Activated gamma-delta T cell (primary cell): Measurements from ENCODE around the gene CCL3.
"Not testable (repeated sequence)": the region's sequence is repeated elsewhere in the genome, so short reads cannot be mapped to it uniquely, and the experiment has no call there.

Source experiments
- DNase-seq: peaks from one replicate; lab custom pipeline; 2025; lab: John Stamatoyannopoulos, UW

CCL3 gene

DNA sequence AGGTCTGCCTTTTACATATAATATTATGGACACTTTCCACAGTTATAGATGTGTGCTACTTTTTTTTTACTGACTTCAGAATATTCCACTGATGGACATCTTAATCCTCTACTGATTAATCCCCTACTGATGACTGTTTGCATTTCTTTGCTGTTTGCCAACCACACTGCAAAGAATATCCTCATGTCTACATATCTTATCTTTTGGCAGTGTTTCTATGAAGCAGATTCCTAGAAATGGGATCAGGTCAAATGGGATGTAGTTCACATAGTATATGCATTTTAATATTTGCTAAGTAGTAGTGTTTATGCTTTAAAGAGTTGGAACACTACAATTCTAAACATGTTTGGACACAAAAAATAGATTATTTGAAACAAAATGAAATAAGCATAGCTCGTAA, 3.2 kb downstream of the CCL3 start:
- no peak for DNase-seq

DNA sequence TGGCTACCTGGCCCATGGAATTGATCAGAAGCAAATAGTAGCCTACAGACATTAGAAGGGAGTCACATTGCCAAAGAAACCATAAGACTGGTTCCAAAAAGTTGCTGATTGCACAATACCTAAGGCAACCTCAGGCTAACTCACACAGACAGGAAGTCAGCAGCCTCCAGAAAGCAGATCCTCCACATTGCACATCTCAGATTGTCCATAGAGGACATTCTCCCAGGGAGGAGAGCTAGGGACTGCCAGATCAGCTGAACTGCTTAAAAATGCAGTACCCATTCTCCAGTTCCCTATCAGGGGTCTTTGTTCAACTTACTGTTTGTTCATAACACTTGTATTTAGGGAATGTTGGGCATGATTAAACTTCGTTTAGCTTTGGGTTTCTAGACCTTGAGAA, 4.2 kb downstream of the CCL3 start:
- DNase-seq: no peak

DNA sequence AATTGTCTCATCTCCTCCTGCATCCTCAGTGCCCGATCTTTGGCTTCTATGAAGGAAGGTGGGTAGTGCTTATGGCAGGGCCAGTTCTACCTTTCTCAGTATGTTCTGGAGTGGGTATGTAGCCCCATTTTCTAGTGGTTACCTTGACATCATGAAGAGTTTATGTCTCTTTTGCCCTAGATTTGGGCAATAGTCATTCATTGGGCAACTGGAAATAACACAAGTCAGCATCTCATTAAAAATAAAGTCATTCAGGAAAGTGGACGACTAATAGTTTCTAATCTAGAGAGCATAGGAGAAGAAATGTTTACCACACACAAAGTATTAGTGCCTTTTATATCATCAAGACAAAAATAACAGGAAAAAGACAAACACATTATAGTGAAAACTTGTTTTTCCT, 6.3 kb downstream of the CCL3 start:
- not testable (repeated sequence) for DNase-seq

DNA sequence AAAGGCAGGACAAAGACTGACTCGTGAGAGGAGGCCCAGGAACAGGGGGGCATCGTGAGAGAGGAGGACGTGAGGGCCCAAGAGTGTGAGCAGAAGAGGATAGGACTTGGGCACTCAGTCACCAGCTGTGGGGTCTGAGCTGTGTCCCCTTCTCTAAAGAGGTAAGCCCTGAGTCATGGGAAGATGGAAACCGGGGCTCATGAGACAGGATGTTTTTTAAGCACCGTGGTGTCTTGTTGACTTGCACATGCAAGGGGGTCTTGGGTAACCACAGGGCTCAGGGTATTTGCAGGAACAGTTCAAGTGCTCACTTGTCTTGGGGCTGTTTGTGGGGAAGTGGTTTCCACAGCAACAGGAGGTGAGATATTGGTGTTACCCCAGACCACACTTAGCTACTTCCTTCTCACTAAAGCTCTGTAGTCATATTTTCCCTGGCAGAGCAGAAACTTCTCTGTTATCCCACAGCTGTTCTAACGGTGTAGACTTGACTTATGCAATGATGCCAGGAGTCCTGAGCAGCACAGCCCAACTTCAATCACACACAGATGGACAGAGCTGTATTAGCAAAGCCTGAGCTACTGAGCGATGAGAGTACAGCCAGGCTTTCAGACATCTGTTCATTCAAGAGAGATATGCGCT, 7.3 kb downstream of the CCL3 start:
- not testable (repeated sequence) for DNase-seq

DNA sequence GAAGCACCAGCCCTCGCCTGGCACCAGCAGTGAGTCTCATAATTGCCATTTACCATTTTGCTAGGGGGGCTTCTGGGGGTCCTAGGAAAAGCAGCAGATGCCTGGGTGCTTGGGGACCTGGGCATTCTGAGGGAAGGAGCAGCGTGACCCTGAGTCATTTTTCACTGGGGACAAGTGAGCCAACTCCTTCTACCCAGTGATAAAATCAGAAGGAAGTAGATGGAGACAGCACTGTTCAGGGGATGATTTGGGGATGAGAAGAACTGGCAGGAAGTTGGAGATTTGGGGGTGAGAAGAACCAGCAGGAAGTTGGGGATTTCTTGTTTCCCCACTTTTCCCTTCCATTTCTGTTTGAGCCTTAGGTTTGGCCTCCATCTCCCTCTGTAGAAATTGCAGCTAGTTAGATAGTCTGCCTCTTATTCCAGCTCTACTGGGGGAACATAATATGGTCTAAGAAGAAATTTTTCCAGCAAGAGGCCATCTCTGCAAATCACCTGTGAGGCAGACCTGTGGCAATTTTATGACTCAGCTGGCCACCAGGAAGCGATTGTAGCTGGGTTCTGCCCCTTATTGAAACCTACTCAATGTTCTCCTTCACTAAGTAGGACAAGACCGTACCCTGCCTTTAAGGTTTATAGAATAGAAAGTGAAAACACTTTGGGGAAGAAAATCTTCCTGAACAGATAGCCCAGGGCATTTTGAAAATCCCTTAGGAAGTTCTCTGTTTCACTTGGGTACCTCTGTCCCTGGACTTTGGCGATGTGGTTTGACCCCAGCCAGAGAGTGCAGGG, 8.1 kb downstream of the CCL3 start:
- DNase-seq: not testable (repeated sequence)

DNA sequence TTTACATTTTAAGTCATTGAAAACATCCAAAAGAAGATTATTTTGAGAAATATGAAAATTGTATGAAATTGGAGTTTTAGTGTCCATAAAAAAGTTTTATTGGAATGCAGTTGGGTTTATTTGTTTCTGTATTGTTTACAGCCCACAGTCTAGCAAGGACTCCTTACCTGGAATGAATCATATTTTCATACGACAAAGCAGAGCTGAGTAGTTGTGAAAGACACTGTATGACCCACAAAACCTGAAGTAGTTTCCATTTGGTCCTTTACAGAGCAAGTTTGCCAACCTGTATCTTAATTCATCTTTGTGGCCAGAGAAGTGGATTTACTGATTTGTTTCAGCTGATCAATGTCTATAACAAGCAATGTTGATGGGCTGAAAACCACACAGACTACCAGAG, 15.6 kb downstream of the CCL3 start:
- DNase-seq: no peak

DNA sequence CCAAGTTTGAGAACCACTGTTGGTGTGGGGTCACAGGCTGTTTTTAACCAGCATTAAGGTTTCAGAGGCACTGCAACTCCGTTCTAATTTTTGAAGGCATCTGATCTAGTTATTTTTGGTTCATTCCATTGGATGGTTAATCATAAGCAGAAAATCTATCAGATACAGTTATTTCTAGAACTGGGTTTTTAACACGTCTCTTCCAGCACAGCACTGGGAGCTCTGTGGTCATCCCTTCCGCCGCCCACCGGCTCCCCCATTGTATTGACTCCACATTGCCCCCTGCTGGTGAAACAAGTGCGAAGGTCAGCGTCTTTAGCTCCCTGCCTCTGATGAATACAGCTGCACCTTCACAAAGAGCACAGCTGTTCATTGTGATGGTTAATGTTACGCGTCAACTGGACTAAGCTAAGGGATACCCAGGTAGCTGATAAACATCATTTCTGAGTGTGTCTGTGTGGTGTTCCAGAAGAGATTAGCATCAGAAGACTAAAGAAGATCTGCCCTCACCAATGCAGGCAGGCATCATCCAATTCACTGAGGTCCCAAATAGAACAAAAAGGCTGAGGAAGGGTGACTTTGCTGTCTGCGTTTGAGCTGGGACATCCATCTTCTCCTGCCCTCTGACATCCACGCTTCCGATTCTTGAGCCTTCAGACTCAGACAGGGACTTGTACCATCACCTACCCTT, 17.4 kb downstream of the CCL3 start:
- DNase-seq: no peak

DNA sequence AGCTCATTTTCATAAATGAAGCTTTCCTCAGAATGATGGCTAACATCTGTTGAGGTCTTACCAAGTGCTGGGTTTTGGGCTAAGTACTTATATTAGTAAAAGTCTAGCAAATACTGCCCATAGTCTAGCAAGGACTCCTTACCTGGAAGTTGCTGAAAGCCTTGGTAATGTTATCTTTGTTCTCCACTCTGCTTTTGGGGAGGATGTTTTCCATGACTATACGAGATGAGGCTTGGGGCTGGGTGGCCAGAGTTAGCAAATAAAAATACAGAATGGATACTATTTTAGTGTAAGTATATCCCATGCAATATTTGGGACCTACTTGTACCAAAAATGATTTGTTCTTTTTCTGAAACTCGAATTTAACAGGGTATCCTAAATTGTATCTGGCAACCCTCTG, 18.2 kb downstream of the CCL3 start:
- no peak for DNase-seq

DNA sequence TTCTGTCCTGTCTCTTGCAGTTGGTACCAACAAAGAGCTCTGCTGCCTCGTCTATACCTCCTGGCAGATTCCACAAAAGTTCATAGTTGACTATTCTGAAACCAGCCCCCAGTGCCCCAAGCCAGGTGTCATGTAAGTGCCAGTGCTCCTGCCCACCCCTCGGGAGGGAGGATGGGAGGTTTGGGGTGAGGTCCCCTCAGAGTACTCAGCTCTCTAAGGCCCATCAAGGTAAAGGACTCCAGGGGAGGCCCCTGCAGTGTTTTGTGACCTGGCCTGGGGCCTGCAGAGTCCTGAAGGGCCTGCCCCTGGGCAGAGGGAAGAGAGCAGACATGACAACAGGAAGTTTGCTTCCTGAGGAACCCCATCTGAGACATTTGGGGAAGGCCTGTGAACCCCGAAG, 19.5 kb downstream of the CCL3 start:
- DNase-seq: no peak

DNA sequence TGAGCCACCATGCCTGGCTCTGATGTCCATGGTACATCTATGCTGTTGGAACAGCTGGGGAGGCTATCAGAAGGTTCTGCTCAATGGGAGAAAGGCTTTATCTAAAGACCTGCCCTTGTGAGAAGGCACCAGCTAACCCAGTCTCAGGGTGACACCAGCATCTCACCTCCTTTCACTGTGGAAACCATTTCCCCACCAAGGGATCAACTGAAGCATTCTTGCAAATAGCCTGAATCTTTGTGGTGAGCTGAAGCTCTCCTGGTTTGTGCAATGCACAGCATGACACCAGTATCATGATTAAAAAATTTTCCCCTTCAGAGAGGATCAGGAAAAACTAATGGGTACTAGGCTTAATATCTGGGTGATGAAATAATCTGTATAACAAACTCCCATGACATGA, 20.8 kb downstream of the CCL3 start:
- no peak for DNase-seq

DNA sequence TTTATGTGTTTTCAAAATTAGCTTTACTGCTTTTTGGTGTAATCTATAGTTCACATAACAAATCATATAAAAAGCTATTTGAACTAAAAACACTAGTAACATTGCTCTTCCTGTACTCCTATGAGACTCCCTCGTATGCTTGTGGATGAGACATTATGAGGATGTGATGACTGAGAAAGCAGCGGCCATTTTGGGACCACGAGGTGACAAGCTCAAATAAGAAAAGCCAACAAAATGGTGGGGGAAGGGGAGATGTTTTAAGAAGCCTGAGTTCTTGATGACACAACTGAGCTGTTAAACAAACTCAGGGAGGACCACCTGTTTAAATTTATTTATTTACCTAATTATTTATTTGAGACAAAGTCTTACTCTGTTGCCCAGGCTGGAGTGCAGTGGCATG, 21.4 kb downstream of the CCL3 start:
- no peak for DNase-seq

DNA sequence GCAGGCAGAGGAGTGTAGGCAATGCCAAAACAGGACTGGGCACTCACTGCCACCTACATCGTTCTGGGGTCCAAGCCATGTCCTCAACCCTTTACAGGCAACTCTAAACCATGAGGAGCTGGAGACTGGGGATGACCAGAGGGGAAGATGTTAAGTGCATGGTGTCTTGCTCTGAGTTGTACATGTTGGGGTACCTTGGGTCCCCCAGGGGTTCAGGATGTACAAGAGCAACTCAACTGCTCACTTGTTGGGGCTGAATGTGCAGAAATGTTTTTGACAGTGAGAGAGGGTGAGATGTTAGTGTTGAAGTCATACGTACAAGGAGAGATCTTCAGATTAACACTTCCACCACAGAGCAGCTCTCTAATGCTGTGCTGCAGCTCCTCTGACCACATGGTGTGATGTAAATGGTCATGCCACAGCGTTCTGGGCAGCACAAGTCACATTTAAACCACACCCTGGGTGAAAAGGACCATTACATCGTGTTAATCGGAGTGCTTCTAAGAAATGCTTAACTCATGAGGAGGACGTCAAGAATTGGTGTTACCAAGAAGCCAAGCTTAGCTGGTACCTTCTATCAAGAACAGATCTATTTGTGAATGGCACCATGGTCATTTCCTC, 23.5 kb downstream of the CCL3 start:
- no peak for DNase-seq

DNA sequence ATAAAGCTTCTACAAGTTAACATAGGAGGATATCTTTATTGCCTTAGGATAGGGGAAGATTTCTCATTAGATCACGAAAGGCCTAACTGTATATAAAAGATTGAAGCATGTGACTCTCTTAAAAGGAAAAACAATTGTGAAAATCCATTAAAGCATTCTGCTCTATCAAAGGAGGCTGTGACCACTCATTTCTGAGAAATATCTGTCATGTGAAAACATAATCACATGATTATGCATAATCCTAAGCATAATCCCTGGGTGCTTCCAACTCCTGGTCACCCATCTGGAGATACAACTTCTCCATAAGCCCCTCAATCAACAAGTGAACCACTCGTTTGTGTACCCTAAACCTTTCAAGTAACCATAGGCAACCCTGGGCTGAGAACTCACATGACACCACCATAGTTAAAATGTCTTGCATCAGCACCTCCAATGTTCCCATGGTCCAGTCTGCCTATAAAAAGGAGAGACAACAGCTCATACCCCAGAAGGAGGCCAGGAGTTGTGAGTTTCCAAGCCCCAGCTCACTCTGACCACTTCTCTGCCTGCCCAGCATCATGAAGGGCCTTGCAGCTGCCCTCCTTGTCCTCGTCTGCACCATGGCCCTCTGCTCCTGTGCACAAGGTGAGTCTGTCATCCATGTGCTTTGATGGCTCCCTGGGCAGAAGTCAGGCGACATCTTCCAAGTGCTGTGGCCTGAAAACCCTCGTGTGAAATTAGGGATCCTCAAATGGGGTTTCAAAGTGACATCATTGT, 26.0 kb downstream of the CCL3 start, which contains the start of gene CCL18:
TSS of gene CCL18 (plus strand) at position 487 of the 756 bp plus-strand sequence. CDS start at position 558, 71 bp downstream.
- no peak for DNase-seq

DNA sequence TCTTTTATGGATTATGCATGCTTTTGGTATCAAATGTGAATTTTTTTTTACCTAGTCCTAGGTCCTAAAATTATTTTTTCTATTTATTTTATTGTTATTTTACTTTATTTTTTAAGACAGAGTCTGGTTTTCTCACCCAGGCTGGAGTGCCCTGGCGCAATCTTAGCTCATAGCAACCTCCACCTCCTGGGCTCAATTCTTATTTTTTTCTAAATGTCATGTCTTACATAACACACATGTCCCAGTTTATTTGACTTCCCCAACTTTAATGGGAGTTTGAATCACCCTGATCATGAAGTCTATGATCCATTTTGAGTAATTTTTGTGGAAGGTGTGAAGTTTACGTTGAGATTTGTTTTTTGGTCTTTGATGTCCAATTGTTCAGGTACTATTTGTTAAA, 29.1 kb downstream of the CCL3 start:
- no peak for DNase-seq

DNA sequence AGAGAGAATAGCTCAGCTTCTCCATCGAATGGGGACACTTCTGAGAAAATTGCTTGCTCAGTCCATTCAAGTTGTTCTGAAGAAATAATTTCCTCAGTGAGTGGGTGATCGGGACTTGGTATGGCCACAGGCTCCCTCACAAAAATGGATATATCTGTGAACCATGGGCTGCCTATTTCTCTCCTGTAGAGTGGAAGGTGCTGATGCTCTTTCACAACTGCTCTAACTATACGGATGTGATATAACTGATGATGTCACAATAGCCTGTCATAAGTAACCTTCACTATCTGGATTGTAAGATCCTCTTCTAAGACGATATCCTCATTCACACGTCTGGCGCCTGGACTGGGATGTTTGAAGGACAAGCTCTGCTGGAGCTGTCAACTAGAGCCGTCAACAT, 30.5 kb downstream of the CCL3 start:
- no peak for DNase-seq

DNA sequence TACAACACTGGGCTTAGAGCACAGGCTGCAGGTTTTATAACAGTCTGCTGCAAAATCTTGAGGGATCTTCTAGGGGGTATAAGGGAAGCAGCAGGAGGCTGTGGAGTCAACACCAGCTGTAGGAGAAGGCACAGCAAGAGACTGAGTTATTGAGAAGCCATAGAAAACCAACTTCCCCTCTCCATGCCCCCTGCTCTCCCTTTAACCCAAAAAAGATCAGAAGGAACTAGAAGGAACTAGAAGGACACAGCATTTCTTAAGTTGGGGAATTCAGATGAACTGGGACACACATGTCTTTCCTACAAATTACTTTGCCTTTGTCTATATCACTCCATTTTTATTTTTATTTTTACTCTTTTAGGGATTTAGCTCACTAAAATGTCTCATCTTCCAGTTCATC, 32.0 kb downstream of the CCL3 start:
- DNase-seq: no peak

DNA sequence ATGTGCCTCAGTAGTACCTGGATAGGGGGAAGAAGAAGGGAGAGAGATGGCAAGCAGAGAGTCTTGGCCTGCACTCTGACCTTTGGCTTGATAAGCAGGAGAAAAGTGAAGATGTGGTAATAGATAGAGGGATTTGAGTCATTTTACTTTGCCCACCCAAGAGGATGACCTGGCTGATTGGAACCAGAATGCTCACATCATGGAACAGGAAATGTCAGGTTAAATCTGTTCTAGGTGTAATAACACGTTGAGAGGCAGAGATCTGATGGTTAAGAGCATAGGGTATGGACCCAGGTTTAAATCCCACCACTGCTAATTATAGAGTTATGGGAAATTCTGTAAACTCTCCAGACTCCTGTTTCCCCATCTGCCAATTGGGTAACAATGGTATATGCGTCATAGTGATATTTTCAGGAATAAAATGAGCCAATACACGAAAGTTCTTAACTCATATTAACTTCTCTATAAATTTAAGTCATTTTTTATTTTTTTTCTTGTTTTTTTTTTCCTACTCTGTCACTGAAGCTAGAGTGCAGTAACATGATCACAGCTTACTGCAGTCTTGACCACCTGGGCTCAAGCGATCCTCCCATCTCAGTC, 33.9 kb downstream of the CCL3 start:
- no peak for DNase-seq

DNA sequence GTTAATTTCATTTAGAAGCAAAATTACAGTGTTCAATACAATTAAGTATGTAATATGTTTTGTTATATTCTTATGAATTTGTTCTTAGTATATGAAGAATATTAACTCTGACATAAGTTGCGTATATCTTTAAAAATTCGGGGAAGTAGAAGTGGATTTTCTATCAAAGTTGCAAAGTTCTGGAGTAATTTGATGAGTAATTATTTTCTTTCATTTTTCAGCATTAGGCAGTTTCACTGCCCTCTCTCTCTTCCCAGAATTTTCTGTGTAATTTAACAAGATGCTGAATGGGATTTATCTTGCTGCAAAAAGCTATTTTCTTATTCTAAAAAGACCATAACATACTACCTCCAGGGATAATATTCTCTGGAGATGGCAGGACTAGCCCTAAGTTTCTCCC, 34.8 kb downstream of the CCL3 start:
- no peak for DNase-seq

DNA sequence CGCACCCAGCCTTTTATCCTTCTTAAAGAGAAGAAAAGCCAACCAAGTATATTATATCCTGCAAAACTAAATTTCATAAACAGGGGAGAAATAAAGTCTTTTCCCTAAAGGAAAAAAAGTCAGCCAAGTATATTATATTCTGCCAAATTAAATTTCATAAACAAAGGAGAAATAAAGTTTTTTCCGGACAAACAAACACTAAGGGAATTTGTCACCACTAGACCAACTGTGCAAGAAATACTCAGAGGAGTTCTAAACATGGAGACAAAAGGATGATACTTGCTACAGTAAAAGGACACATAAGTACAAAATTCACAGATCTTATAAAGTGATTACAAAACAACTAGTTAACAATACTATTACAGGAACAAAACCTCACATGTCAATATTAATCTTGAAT, 40.3 kb downstream of the CCL3 start:
- no peak for DNase-seq

DNA sequence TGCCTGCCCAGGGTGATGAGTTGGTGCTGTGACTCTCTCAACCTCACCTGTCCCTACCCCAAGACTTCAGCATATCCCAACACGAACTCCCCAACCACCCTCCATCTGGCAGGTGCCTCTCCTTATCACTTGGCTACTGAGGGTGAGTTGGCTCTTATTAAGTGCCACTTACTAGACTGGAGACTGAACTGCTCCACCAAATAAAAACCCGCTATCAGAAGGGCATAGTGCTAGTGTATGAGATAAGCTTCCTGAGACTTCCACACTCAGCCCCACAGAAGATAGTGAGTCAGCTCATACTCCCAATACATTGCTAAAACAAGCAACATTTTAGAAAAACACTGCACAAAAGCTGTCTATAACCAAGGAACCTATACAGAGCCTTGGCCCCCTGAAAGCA, 41.9 kb downstream of the CCL3 start:
- no peak for DNase-seq
